Vagina (tissue), 2 donors: Measurements from ENCODE around the gene SIGLEC1.

Experiments
- POLR2A ChIP-seq, 2 donors: fragments of 450-650 bp; IDR thresholded peaks; one replicate each; pipeline ENCODE4 v1.6.1; 2017; ENCODE audit warnings: antibody characterized with exemption in 2 of 2, mild to moderate bottlenecking in 2 of 2, moderate library complexity in 2 of 2
- POLR2AphosphoS5 ChIP-seq, 2 donors: sonication (generic); formaldehyde crosslinking; IDR thresholded peaks; one replicate each; pipeline ENCODE4 v1.9.0; 2017; ENCODE audit warnings: antibody characterized with exemption in 2 of 2, mild to moderate bottlenecking in 2 of 2, low read depth in 1 of 2; ENCODE audit not compliant: insufficient read depth in 1 of 2
- TF ChIP-seq, protein P1 (sequence below), 3 experiments: fragments of 450-650 bp in 2 of 3; fragments of 200-600 bp in 1 of 3; sonication (generic) in 1 of 3; IDR thresholded peaks; one replicate each; pipeline ENCODE4 v1.5.1; 2017 to 2019; ENCODE audit warnings: antibody characterized with exemption in 3 of 3, mild to moderate bottlenecking in 2 of 3, moderate library complexity in 2 of 3

DNA sequence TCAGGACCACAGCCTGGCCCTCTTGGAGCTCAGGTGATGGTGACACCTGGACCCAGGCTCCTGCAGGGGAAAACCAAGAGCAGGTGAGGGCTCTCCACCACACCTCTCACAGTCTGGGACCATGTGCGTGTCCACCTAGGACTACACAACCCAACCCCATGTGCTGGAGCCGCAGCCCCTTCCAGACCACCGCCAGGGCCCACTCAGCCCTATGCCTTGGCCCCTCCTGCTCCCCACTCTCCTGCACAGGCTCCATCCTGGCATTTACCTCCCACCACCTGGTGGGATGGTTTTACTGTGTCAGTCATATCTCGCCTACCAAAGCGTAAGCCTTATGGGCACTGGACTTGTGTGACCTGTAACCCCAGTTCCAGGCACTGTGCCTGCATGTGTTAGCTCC lies 17.5 kb downstream of the SIGLEC1 start:
- TF ChIP-seq, protein P1, sequence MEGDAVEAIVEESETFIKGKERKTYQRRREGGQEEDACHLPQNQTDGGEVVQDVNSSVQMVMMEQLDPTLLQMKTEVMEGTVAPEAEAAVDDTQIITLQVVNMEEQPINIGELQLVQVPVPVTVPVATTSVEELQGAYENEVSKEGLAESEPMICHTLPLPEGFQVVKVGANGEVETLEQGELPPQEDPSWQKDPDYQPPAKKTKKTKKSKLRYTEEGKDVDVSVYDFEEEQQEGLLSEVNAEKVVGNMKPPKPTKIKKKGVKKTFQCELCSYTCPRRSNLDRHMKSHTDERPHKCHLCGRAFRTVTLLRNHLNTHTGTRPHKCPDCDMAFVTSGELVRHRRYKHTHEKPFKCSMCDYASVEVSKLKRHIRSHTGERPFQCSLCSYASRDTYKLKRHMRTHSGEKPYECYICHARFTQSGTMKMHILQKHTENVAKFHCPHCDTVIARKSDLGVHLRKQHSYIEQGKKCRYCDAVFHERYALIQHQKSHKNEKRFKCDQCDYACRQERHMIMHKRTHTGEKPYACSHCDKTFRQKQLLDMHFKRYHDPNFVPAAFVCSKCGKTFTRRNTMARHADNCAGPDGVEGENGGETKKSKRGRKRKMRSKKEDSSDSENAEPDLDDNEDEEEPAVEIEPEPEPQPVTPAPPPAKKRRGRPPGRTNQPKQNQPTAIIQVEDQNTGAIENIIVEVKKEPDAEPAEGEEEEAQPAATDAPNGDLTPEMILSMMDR (IDR thresholded peaks at IDR 0.05), result no peak
- no peak for TF ChIP-seq POLR2AphosphoS5 (IDR thresholded peaks at IDR 0.05; ENCODE audit: insufficient read depth in 1 of 2, low read depth in 1 of 2)
- no peak for TF ChIP-seq POLR2A (IDR thresholded peaks at IDR 0.05)
